HG02852 (cell line): ENCODE measurements around the gene FAM72A.
"Not testable (repeated sequence)": the region's sequence is repeated elsewhere in the genome, so short reads cannot be mapped to it uniquely, and the experiment has no call there.

ENCODE experiments used
- ATAC-seq: cut with Tn5 transposase; IDR thresholded peaks from one replicate; pipeline ENCODE4 v1.9.1; 2021; ENCODE audit warnings: mild to moderate bottlenecking, moderate library complexity; ENCODE audit not compliant: unreplicated experiment

Gene FAM72A

DNA sequence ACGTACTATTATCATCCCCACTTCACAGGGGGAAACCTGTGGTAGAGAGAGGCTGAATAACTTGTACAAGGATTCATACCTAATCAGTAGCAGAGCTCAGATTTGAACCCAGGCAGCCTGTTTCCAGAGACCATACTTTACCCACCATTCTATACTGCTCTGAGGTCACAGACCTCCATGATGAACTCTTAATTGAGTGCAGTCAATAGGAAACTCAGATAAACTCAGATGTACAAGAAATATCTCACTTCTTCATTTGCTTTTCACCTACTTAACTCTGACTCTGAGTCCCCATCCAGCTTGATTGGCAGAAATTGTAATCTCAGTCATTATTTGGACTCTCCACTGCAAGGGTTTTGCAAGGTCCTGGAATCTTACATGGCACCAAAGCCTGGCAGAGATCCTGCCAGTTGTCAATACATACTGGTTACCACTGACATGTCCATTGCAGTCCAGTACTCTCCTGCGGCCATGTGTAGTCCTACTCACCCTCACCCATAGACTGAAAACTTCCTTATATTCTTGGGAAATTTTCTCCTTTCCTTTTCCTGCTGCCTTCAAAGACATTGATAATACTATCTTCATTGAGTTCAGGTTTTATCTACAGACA lies 29.4 kb downstream of the FAM72A start:
- ATAC-seq: not testable (repeated sequence)

DNA sequence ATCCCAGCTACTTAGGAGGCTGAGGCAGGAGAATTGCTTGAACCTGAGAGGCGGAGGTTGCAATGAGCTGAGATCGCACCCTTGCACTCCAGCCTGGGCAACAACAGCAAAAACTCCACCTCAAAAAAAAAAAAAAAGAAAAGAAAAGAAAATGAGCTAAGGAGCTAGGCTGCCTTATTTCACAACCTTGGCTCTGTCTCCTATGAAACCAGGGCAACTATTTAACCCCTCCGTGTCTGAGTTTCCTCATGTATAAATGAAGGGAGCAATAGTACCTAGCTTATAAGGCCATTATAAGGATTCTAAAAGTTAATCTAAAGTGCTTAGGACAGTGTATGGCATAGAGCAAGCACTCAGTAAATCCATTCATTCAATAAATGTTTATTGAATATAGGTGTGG lies 32.8 kb downstream of the FAM72A start:
- not testable (repeated sequence) for ATAC-seq

DNA sequence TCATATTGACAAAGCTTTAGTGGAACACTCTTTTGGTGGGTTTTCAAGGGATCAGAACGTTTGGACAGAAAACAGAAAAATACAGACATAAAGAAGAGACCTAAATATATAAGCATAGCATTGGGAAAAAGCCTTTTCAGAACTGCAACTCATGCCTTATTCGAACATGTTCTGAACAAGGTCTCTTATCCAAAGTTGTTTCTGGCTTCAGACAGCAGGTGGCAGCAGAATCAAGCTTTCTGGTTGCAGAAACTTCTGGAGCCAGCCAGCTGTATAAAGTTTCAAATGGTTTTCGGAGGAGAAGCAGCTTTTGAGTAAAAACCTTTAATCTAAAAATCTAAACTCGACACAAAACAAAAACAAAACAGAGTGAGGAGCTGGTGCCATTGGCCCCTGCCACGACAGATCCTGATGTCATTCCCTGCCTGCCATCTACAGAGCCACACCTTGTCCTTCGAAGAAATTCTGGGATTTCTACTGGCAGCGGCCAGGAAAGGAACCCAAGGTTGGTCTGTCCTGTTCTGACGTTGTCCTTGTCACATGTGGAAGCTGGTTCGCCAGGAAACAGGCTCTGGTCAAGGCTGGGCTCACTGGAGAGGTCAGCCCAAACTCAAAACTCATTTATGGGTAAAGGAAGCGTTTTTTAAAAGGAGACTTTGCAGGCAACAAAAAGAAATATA lies 35.1 kb downstream of the FAM72A start:
- ATAC-seq: not testable (repeated sequence)

DNA sequence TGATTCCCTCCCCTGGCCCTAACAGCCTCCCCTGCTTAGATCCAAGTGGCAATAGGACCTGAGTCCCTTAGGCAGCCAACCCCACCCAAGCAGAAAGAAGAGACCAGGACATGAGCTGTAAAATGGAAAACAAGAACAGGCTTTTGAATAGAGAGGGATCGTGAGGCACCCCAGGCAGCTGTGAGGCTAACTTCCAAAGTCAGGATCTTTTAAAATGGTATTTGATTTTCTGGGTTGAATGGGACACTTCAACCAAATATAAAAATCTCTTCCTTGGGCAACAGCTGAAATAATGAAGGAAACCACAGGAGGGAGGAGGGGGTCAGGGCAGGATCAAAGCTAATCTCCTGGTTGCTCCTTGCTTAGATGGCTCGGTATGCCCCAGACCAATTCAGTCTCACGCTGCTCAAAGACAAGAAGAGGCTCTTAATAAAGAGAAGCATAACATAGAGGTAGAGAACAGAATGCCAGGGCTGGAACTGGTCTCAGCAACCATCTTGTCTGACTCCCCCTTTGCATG lies 56.8 kb downstream of the FAM72A start:
- ATAC-seq: no peak

DNA sequence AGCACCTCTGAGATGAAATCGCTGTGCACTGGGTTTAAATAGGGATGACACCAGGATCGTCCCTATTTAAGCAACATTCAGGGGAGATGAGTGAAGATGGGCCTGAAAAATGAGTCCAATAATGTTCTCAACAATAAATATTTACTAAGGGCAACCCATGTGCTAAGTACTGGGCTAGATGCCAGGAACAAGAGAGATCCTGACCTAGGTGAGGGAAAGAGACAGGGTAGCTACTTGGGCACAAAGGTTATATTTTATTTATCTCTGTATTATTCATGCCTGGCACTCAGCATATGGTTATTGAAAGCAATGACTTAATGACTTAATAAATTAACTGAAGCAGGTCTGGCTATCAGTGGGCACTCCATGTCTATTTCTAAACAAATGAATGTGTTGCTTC lies 58.0 kb downstream of the FAM72A start:
- ATAC-seq: no peak

DNA sequence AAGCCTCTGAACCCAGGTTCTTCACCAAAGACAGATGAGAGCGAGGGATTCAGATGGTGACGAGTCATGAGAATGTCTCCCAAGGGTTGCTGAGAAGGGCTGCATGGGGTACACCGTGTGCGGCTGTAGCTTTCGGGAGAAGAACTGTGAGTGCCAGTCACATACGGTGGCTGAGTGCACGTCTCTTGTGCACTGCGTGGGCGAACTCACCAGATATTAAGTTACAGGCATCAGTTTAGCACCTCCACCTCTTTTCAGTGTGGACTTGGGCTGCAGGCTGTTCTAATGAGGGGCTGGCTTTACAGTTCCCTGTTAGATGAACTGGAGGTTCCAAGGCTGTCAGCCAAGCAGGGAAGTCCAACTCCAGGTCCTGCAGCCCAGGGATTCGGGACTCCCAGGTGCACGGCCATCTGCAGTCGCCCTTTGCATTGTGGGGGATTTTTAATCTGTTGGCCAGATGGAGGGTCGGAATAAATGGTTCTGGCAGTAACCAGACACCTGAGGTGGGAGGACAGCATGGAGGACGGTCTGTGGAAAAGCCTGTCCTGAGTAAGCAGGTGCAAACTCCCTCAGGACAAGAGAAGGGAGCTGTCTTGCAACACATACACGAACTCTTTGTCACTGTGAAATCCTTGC lies 59.0 kb downstream of the FAM72A start:
- no peak for ATAC-seq

DNA sequence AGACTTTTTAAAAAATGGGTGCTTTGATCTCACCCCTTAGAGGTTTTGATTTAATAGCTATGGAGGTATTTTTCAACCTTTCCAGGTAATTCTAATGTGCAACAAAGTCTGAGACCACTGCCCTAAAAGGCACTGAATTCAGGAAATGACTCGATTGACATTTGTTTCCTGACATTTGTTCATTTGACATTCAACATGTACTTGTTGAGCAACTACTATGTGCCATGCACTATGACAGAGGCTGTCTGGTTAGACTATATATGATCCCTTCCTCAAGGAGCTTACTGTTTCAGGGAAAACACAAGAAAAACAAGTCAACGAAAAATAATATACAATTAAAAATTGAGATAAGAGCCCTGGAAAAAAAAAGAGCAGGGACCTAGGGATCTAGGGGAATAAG lies 59.9 kb downstream of the FAM72A start:
- no peak for ATAC-seq

DNA sequence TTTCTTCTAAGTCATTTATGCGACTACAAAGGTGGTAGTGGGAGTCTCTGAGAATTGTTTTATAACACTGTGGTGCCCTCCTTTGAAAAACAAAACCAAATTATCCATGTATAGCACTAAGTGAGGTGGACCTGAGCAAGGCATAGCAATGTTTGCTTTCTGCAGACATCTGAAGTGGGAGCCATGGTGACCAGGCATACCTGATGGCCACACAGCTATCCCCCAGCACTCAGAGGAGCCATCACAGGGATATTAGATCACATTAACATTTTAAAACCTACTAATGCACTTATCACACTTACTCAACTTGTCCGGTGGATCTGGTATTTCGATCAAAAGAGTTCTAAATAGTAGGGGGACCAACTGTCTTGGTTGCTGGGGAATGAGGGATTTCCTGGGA lies 60.6 kb downstream of the FAM72A start:
- ATAC-seq: no peak

DNA sequence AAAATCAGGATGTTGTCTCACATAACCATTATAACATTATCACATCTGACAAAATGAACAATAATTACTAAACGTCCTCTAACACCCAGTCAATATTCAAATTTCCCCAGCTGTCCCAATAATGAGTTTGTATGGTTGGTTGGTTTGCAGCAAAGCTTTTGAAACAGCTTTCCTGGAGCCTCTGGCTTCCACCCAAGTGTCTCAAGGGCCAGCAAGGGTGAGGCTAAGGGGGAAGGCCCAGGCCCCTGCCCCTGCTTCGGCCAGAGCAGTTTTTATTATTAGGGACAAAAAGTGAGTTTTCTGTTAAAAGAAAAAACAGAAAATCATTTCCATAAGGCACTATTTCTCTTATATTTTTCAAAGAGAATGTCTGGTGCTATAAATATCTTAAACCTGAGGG lies 66.4 kb downstream of the FAM72A start:
- ATAC-seq: no peak
